Panc1 (cell line): ENCODE results near the gene NR2E3.

ENCODE experiments used
- POLR2AphosphoS5 ChIP-seq: IDR thresholded peaks from 2 replicates; pipeline ENCODE4 v1.6.1; 2012; ENCODE audit warnings: mild to moderate bottlenecking, low read depth, low read length, moderate library complexity
- SIN3A ChIP-seq: IDR thresholded peaks from 2 replicates; pipeline ENCODE4 v1.6.1; 2012; ENCODE audit warnings: low read depth, mild to moderate bottlenecking, low read length, moderate library complexity, borderline replicate concordance; ENCODE audit not compliant: insufficient read depth
- TCF7L2 ChIP-seq: IDR thresholded peaks from 2 replicates; pipeline ENCODE4 v1.6.1; 2011; ENCODE audit warnings: mild to moderate bottlenecking, low read depth, low read length, inconsistent platforms
- TF ChIP-seq, protein P1 (sequence below): fragments of 450-650 bp; IDR thresholded peaks from 2 replicates; pipeline ENCODE4 v1.5.1; 2017; ENCODE audit warnings: mild to moderate bottlenecking
- TF ChIP-seq, protein P2 (sequence below), 2 experiments: IDR thresholded peaks; 2 replicates each; pipeline ENCODE4 v1.6.1; 2011 to 2012; ENCODE audit warnings: low read depth in 2 of 2, control low read depth in 1 of 2, low read length in 1 of 2, mild to moderate bottlenecking in 1 of 2, moderate library complexity in 1 of 2; ENCODE audit not compliant: insufficient read depth in 1 of 2

DNA sequence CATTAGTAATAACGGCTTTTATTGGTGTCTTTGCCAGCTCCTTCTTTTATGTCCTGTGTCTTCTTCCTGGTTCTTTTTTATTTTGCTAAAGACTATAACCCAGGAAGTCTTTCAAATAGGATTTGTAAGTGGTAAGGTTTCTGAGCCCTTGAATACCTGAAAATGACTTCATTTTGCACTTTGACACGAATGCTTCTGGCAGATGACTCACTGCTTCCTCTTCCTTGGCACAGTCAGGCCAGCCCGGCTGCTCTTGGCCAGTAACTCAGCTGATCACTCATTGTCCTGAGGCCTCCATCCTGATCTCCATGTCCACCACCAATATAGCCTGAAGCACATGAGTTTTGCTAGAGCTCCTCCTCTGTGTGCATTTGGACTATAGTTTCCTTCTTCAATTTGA is 48.7 kb upstream of the NR2E3 start:
- TF ChIP-seq, protein P1, sequence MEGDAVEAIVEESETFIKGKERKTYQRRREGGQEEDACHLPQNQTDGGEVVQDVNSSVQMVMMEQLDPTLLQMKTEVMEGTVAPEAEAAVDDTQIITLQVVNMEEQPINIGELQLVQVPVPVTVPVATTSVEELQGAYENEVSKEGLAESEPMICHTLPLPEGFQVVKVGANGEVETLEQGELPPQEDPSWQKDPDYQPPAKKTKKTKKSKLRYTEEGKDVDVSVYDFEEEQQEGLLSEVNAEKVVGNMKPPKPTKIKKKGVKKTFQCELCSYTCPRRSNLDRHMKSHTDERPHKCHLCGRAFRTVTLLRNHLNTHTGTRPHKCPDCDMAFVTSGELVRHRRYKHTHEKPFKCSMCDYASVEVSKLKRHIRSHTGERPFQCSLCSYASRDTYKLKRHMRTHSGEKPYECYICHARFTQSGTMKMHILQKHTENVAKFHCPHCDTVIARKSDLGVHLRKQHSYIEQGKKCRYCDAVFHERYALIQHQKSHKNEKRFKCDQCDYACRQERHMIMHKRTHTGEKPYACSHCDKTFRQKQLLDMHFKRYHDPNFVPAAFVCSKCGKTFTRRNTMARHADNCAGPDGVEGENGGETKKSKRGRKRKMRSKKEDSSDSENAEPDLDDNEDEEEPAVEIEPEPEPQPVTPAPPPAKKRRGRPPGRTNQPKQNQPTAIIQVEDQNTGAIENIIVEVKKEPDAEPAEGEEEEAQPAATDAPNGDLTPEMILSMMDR = no peak
- TF ChIP-seq, protein P2, sequence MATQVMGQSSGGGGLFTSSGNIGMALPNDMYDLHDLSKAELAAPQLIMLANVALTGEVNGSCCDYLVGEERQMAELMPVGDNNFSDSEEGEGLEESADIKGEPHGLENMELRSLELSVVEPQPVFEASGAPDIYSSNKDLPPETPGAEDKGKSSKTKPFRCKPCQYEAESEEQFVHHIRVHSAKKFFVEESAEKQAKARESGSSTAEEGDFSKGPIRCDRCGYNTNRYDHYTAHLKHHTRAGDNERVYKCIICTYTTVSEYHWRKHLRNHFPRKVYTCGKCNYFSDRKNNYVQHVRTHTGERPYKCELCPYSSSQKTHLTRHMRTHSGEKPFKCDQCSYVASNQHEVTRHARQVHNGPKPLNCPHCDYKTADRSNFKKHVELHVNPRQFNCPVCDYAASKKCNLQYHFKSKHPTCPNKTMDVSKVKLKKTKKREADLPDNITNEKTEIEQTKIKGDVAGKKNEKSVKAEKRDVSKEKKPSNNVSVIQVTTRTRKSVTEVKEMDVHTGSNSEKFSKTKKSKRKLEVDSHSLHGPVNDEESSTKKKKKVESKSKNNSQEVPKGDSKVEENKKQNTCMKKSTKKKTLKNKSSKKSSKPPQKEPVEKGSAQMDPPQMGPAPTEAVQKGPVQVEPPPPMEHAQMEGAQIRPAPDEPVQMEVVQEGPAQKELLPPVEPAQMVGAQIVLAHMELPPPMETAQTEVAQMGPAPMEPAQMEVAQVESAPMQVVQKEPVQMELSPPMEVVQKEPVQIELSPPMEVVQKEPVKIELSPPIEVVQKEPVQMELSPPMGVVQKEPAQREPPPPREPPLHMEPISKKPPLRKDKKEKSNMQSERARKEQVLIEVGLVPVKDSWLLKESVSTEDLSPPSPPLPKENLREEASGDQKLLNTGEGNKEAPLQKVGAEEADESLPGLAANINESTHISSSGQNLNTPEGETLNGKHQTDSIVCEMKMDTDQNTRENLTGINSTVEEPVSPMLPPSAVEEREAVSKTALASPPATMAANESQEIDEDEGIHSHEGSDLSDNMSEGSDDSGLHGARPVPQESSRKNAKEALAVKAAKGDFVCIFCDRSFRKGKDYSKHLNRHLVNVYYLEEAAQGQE (IDR thresholded peaks at IDR 0.05; ENCODE audit: insufficient read depth in 1 of 2, low read depth in 2 of 2, low read length in 1 of 2) = no peak
- no peak for TF ChIP-seq SIN3A
- TF ChIP-seq POLR2AphosphoS5 = no peak
- no peak for TF ChIP-seq TCF7L2
